HL-60 (cell line): ENCODE measurements around the gene DOCK9.

Source experiments
- DNase-seq, 2 experiments: peaks; one replicate each; pipeline ENCODE4 v3.0.0-alpha.2; 2010 to 2020; ENCODE audit warnings: low read depth in 1 of 2, low spot score in 1 of 2
- H3K27ac ChIP-seq: fragments of 250-450 bp; sonication (Bioruptor Pico); replicated peaks from 2 replicates; pipeline ENCODE4 v1.5.1; 2020; ENCODE audit warnings: mild to moderate bottlenecking, moderate library complexity
- H3K27me3 ChIP-seq: fragments of 250-450 bp; sonication (Bioruptor Pico); 2 replicates; pipeline ENCODE4 v1.5.1; 2021; ENCODE audit warnings: mild to moderate bottlenecking, moderate library complexity; ENCODE audit not compliant: insufficient read depth, poor library complexity, severe bottlenecking
- H3K4me3 ChIP-seq: replicated peaks from 2 replicates; pipeline ENCODE4 v1.5.1; 2011; ENCODE audit warnings: mild to moderate bottlenecking, control low read depth, low read length; ENCODE audit not compliant: insufficient read depth
- CTCF ChIP-seq: IDR thresholded peaks from one replicate; pipeline ENCODE4 v1.5.1; 2011; ENCODE audit warnings: low read length, control low read depth, inconsistent platforms; ENCODE audit not compliant: insufficient read depth
- GABPA ChIP-seq: IDR thresholded peaks from 2 replicates; pipeline ENCODE4 v1.6.1; 2012; ENCODE audit warnings: low read depth
- POLR2AphosphoS5 ChIP-seq: IDR thresholded peaks from 2 replicates; pipeline ENCODE4 v1.6.1; 2012; ENCODE audit warnings: low read depth
- REST ChIP-seq: IDR thresholded peaks from 2 replicates; pipeline ENCODE4 v1.6.1; 2012; ENCODE audit warnings: low read depth; ENCODE audit not compliant: insufficient replicate concordance
- SPI1 ChIP-seq: IDR thresholded peaks from 2 replicates; pipeline ENCODE4 v1.6.1; 2012; ENCODE audit warnings: low read depth, mild to moderate bottlenecking, borderline replicate concordance

The DOCK9 gene

DNA sequence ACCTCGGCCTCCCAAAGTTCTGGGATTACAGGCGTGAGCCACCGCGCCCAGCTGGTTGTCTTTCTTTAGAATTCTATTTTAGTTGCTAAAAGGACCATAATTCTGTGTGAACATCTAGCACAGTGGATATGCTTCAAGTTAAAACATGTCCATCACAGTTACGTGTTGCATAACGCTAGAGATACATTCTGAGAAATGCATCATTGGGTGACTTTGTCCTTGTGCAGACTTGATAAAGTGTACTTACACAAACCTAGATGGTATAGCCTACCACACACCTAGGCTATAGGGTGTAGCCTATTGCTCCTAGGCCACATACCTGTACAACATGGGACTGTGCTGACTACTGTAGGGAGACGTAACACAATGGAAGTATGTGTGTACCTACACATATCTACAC, 35.4 kb downstream of the DOCK9 start:
- TF ChIP-seq CTCF (no peak), REST (no peak), SPI1 (no peak), POLR2AphosphoS5 (no peak), GABPA (no peak)
- H3K27me3 ChIP-seq, result peaks cover 8% of the 10 kb centered on the region
- no peak for DNase-seq

DNA sequence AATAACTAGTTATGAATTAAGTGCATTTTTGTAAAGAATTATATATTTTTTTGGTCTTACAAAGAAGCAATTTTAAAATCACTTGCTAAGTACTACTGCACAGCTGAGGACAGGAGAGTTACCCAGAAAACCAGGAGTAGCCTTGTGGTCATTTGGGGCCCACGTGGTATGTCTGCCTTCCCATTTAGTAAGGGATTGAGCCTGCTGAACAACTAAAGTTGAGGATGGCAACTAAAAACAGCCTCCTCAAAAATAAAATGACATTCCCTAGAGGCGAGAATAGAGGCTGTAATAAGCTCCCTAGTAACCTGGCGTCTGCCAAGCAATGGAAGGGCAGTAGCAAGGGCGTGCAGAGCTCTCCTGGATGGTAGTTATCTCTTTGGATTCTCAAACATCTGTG, 36.3 kb downstream of the DOCK9 start:
- Histone ChIP-seq H3K27me3 (peaks cover 2% of the 10 kb centered on the region), H3K4me3 (no peak overlapping the region), H3K27ac (no peak overlapping the region)
- no peak for DNase-seq
- TF ChIP-seq CTCF (no peak), REST (no peak), SPI1 (no peak), GABPA (no peak), POLR2AphosphoS5 (no peak)

More for the DNA sequence above, 35.4 kb downstream of the DOCK9 start:
- Histone ChIP-seq H3K27ac (no peak overlapping the region), H3K4me3 (no peak overlapping the region)

DNA sequence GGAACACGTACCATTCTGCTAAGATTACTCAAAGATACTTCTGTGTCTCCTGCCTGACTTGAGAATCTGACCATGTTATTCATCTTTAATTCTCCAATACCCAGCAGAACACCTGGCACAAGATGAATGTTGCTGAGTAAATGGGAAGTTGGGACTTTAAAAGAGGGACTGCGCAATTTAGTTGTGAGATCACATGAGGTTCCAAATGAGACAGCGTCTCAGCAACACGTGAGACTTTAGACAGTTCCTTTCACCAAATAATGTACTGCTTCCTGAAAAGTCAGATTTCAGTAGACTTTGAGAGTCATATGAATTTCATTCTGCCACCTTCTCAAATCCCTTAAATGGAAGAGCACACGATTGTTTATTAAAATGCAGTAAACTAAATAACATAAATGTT, 36.7 kb downstream of the DOCK9 start:
- peaks cover 2% of the 10 kb centered on the region for H3K27me3 ChIP-seq
- no peak overlapping the region for H3K27ac ChIP-seq
- H3K4me3 ChIP-seq, result no peak overlapping the region
- TF ChIP-seq GABPA (no peak), REST (no peak), SPI1 (no peak), CTCF (no peak), POLR2AphosphoS5 (no peak)
- peak in 1 of 2 experiments; percentile 26 for DNase-seq
